ENCODE measurements around the gene CCDC3.

Gene CCDC3

DNA sequence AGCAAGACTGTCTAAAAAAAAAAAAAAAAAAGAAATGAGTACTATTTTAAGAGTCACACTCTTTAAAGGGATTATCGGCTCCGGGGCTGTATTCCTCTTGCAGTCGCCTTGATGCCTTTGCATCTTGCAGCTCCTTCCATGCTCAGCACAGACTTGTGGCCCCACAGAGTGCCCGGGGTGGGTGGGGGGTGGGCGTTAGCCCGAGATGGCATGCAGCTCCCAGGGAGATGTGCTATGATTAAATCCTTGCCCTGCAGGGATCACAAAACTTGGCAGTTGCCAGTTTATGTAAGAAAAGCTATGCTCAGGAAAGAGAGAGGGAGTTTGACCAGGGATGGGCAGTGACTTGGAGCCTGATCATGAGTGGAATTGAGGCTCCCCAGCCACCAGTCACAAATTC, 81.9 kb downstream of the CCDC3 start:
- DNase-seq = no peak

DNA sequence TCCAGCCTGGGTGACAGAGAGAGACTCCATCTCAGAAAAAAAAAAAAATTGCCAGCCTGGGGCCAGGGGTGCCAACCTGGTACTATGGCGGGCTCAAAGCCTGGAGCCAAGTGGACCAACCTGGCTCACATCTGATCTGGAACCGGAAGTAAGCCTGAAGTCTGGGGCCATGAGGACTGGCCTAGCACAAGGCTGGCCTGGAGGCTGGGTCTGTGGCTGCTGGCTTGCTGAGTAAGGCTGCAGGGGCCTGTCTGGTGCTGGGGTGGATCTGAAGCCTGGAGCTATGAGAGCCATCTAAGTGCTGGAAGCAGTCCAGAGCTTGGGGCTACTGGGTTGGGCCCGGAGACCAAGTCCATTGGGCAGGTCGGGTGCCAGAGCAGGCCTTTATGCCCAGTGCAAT, 84.9 kb downstream of the CCDC3 start:
- no peak for DNase-seq

DNA sequence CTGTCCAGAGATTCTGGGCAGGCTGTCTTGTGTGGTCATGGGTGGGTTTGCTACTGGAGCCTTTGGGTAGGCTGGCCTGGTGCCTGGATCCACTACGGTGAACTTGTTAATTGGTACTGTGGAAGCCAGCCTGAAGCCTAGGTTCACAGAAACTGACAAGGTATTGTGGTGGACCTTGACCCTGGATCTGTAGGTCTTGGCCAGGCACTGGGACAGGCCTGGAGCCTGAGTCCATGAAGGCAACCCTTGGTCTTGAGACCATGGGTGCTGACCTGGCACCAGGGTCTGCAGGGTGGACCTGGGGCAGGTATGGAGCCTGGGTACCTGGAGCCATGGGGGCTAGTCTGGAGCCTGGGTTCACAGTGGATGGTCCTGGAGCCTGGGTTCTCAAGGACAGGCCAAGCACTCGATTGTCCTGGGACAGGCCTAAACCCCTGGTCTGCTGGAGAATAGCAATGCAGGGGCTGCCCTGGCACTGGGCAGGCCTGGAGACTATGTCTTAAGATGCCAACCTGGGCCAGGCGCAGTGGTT, 85.8 kb downstream of the CCDC3 start:
- no peak for DNase-seq

DNA sequence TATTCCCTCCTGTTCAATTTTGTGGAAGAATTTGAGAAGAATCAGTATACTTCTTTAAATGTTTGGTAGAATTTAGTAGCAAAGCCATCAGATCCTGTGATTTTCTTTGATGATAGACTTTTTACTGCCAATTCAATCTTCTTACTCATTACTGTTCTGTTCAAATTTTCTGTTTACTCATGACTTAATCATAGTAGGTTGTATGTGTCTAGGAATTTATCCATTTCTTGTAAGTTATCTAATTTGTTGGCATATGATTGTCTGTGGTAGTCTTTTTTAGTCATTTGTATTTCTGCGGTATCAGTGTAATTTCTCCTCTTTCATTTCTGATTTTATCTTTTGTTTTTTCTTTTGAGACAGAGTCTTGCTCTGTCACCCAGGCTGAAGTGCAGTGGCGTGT, 87.4 kb downstream of the CCDC3 start:
- no peak for DNase-seq

DNA sequence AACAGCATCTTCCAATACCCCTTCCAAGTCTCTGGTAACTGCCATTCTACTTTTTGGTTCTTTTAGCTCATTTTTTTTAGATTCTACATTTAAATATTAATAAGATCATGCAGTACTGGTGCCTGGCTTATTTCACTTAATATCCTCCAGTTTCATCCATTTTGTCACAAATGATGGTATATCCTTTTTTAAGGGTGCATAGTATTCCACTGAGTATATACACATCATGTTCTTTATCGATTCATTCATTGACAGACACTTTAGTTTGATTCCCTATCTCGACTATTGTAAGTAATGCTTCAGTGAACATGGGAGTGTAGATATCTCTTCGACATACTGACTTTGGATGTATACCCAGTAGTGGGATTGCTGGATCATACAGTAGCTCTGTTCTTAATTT, 89.7 kb downstream of the CCDC3 start:
- no peak for DNase-seq

DNA sequence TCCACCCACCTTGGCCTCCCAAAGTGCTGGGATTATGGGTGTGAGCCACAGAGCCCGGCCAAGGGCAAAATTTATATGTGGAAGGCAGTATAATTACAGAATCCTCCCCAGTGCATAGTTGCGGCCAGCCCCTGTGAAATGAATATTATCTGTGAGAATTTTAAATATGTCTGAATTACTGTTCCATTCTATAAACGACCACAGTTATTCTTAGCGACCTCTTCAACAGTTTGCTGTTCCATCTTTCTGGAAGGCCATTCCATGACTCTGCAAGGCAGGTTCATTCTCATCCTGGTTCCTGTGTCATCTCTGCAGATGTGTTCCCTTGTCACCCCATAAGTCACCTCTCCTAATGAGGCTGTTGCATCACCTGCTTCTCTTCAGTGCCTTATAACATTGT, 90.7 kb downstream of the CCDC3 start:
- no peak for DNase-seq

DNA sequence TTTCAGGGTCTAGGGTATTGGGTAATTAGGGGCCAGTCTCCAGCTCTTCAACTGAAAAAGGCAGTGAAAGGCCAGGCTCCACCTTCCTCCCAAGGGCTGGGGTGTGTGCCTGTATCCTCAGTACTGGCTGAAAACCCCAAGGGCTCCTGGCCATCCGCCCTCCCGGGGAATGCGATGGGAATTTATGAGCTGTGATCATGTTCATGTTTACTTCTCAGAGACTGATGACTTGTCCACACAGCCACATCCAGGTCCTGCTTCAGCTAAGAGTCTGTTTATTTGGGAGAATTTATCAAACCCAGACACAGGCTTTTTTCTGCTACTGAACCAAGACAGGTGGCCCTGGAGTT, 91.7 kb downstream of the CCDC3 start:
- no peak for DNase-seq

DNA sequence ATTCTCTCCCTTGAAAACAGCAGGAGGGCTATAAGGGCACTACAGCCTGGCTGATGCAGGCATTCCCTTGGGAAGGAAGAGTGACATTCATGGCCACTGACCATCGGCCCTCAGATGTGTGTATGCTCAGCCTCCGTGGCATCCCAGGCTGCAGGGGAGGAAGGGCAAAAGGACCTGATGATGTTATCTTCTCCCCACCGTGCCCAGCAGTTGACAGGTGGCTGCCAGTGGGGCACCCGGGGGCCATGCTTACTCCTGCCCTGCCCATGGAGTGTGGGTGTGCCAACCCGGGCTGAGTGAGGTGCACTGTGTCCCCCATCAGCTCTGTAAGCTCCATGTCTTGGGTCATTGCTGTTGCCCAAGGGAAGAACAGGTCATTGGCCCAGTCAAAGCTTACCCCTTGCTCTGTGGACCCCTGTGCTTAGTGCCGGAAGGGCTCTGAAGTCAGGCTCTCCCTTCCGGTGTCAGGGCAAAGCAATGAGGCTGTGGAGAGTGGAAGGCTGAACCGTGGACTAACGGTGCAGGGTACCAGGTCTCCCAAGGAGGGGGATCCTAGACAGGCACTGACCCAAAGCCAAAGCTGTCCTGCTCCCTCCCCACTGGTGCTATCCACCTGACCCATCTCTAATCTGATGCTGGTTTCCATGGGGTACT, 92.2 kb downstream of the CCDC3 start:
- no peak for DNase-seq

DNA sequence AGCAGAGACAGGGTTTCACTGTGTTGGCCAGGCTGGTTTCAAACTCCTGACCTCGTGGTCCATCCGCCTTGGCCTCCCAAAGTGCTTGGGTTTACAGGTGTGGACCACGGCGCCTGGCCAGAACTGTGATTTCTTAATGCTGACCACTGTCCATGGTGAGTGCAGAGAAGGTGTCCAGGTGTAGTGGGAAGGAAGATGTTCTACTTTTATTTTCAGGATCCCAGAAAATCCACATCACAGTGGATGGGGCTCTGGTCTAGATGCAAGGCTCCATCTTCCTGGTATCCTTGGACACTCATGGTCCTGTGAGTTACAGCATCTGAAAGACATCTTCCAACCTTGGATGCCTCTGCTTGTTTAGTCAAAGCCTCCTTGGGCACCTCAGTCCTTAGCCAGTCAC, 92.7 kb downstream of the CCDC3 start:
- DNase-seq = no peak

DNA sequence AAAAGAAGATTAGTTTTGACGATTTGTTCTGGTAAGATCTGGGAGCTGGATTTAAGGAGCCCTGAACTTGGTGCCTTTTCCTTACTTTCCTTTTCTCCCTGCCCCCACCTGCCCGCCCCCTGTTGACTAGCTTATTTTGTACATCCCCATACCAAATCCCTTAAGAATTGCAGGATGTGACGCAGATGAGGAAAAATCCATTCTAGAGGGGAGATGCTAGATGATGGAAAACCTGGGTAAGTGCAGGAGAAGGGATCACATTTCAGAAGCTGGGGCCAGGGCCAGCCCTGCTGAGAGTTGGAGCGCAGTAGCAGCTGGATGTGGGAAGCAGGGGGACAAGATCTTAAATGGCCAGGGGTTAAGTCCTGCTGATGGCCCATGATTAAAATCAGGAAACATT, 93.9 kb downstream of the CCDC3 start:
- DNase-seq = no peak

DNA sequence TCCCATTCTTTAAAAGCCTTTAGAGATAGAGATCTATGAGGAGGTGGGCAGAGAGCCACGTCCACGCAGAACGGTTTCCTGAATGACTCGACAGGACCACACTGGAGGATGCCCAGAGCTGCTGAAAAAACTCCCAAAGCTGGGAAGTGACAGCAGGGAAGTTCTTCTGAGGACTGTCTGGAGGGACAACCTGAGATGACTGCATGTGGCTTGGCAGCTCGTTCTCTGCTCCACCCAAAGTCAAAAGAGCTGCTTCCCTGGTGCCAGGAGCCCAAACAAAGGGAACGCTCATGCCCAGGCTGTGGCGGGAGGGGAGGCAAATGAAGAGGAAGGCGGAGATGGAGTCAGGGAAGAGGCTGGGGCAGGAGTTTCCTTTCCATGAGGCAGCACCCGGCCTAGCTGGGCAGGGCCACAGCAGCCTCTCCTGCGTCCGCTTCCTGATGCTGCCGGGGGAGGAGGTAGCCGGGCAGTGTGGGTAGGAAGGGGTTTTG, 95.4 kb downstream of the CCDC3 start:
- no peak for DNase-seq

DNA sequence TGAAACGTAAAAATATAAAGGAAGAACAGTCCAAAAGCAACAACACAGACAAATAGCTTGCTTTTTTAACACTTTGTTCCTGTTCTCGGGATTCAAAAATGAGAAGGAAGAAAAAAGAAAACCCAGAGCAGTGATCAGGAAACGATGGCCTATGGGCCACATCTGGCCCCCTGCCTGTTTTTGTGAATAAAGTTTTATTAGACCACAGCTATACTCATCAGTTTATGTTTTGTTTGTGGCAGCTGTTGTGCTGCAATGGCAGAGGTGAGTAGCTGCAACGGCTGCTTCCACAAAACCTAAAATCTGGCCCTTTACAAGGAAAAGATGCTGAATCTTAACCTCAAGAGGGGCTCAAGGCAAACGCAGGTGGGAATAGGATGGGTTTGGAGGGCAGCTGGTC, 96.4 kb downstream of the CCDC3 start:
- DNase-seq = no peak

DNA sequence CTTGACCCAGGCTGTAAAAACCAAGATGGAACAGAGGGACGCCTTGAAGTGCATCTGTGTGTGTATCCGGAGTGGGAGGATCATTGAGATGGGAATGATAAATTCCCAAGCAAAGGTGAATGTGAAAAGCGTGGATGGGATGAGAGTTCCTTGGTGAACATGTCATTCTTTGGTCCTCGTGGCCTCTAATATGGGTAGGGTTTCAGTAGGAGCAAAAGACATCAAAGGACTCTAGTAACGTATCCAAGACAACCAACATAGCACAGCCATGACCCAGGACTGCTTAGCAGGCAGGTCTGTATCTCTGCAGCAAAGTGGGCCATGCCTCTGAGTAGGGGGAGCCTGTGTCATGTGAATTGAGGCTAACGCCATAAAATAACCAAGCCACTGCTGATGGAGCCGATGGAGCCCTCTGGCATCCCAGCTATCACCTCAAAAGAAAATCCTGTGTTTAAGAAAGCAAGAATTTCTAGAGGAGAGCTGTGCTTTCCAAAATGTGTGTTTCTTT, 98.6 kb downstream of the CCDC3 start:
- DNase-seq = no peak

DNA sequence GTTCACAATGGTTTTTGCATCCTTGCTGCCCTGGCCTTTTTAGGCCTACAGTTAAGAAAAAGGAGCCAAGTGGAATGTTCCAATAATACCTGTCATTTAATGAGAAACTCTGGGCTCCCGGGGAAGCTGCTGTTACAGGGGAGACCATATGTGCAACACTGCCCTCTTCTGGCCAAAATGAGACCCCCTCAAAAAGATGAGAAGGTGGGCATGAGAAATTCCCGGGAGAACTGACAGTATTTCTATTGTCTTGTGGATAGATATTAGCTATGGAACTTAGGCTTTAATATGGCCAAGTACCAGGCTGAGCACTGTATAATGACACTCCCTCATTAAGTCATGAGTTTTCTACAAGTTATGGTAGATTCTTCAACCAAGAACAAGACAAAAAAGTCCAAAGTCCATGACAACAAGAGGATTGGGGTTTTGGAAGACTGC, 99.4 kb downstream of the CCDC3 start:
- no peak for DNase-seq

DNA sequence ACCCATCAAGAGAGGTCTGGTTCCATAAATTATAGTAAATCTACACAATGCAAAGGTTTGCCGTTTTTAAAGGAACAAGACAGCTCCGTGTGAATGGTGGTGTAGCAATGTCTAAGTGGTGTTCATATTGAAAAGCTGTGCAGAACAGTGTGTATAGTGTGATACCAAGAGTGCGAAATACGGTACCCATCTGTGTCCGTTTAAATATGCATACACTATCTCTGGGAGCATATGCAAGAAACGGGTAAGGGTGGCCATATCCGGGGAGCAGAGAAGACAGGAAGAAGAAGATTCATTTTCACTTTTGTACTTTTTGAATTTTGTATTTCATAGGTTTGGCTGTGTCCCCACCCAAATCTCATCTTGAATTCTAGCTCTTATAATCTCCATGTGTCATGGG, 102.0 kb downstream of the CCDC3 start:
- no peak for DNase-seq

DNA sequence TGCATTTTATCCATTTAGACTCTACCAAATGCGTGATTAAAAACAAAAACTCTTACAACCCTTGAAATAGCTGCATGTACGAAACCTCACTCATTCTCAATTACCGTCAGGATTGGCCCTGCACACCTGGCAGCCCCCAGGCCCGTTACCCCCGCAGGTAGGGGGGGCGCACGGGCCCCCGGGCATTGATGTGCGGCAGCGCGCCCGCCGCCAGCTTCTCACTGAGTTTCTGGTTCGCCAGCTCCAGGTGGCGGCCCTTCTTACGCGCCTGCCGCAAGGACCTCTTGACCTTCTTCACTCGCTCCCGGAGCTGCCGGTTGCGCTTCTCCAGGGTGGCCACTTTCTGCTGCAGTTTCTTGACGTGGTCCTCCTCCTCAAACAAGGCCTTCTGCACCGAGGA, 103.2 kb downstream of the CCDC3 start:
- DNase-seq = no peak

DNA sequence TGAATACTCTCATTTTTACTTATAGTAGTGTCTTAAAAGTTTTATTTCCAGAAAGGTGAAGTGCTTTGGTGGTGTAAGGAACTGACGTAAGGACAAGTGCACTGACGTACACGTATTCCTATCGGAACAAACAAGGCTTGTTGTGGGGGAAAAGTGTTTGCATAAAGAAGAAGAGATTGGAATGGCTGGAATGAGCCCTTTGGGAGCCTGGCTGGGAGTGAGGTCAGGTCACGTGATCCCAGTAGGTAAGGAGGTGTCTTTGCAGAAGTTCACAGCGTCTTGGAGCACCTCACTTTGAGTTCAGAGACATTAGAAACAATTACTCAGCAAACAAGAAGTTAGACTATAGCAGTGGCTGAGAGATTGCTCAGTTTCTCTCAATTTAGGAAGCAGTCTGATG, 104.2 kb downstream of the CCDC3 start:
- no peak for DNase-seq

DNA sequence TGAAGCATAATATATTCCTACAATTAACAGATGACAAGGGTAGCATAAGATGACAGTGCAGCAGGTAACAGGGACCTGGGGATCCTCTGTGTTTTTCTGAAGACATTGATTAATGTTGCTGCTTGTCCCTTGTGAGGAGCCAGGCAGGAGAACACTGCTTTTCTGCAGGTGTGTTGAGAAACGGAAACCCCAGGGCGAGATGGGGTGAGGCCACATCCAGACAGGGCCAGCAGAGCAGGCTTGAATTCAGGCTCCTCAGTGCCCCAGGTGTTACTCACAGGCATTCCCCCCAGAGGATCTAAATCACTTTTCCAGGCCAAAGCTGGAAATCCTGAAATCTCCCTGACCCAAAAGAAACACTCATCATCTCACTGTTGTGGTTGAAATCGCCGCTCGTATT, 105.3 kb downstream of the CCDC3 start:
- no peak for DNase-seq

DNA sequence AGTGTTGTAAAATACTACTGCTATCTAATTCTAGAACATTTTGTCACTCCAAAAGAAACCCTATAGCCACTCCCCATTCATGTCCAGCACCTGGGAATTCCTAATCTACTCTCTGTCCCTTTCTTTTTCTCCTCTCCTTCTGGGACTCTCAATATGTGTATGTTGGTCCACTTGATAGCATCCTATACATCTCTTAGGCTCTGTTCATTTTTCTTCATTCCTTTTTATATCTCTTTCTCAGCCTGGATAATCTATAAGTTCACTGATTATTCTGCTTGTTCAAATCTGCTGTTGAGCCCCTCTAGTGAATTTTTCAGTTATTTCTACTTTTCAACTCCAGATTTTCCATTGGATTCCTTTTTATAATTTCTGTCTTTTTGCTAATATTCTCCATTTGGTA, 108.6 kb downstream of the CCDC3 start:
- DNase-seq = no peak

DNA sequence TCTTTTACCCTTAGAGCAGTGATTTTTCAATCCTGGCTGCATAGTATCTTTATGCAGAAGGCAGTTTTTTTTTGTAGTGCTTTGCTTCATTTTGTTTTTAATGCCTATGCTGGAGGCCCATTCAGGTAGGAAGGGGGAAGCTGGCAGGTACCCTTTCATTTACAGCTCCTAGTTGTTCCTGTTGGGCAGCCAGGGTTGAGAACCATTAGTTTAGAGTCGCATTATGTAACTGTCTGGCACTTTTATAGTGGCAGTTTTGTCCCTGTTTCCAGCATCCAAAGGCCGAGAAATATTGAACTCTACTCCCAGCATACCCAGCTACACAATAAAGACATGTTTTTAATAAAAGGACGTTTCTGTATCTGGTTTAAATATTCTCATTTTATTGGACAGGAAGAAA, 110.6 kb downstream of the CCDC3 start:
- DNase-seq = no peak

DNA sequence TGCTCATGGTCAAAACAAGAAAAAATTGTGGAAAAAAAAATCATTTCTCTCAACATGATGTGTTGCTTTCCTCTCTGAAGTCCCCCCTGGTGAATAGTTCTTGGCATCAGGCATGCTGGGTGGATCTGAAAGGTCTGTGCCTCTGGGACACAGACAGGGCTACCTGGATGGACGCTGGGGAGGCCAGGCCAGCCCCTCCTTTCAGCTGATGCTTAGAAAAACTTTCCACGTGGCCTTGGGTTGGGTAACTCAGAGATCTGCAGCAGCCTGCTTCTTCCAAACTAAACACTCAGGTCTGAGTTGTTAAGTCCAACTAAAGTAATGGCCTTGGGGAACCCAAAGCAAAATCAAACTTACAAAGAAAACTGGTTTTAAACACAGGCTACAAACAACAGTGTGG, 113.0 kb downstream of the CCDC3 start:
- DNase-seq = no peak

DNA sequence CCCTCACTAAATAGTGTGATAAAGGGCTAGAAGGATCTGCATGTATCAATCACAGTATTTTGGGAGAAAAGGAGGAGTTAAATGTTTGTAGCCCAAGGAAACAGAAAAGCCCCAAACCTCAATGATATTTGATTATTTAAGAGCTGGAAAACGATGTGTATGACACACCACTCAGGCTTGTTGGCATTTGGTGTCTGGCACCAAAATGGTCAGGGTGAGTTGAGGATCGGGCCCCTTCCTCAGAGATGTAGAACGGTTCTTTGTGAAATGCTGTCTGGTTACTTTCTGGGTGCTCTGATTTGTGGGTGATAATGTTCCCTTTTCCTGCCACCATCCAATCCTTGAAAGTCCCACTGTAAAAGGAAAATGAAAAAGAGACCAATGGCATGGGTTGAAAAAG, 113.7 kb downstream of the CCDC3 start:
- DNase-seq = no peak

DNA sequence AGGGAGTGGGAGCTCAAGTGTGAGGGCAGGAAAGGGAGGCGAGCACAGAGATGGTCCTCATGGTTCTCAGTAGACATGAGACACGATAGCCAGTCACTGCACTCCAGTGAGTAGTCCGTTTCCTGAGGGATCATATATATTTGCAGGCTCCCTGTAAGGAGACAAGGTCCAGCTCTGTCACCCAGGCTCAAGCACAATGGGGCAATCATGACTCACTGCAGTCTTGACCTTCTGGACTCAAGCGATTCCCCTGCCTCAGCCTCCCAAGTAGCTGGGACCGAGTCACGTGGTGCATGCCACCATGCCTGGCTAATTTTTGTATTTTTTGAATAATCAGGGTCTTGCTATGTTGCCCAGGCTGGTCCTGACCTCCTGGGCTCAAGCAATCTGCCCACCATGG, 116.7 kb downstream of the CCDC3 start:
- no peak for DNase-seq

DNA sequence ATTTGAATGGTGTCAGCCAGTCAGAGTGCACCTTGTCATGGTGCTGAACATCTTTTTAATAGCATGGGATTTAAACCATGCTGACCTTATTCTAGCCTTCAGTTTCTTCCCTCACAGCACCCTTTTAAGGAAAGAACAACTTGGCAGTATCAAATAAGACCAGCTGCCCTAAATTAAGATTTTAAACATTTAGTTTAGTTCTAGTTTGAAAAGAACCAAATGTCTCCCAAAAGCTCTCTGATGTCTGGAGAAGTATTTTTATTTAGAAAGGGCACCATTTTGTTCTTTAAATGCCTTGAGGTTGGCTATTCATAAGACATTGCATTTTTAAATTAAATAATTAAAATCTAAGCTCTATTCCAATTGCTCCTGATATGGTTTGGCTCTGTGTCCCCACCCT, 121.1 kb downstream of the CCDC3 start:
- no peak for DNase-seq

DNA sequence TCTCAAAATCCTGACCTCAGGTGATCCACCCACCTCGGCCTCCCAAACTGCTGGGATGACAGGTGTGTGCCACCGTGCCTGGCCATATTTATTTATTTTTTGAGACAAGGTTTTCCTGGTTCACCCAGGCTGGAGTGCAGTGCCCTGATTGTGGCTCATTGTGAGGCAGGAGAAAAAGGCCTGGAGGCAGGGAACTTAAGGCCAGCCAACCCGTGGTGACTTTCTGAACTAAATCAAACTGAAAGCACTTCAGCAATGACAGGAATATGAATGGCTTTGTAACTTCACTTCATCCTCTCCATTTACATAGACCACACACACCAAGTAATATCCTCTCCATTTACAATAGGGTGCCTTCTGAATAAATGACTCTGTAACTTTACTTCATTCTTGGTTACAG, 124.4 kb downstream of the CCDC3 start:
- DNase-seq = no peak

Data from NCI-H187 treated with DMSO at 0.1 percent for 48 hours (cell line).